Measurements from ENCODE around the gene TBX1.

TBX1 gene

DNA sequence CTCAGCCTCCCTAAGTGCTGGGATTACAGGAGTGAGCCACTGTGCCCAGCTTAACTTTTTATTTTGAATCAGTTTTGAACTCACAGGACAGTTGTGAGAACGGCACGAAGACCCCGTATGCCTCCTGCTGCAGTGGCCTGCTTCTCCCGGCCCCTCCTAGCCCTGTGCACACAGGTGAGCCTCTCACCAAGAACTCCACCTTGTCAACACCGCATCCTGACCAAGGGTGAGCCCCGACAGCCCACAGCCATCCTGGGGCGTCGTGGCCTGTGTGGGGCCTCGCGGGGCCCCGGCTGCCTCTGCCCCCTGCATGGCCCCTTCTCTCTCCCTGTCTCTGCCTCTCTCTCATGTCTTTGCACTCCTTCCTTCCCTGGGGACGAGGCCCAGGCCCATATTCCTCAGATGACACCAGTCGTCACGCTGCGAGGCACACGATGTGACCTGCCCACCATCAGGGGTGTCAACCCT lies 55.3 kb downstream of the TBX1 start:
- DNase-seq, result no peak

DNA sequence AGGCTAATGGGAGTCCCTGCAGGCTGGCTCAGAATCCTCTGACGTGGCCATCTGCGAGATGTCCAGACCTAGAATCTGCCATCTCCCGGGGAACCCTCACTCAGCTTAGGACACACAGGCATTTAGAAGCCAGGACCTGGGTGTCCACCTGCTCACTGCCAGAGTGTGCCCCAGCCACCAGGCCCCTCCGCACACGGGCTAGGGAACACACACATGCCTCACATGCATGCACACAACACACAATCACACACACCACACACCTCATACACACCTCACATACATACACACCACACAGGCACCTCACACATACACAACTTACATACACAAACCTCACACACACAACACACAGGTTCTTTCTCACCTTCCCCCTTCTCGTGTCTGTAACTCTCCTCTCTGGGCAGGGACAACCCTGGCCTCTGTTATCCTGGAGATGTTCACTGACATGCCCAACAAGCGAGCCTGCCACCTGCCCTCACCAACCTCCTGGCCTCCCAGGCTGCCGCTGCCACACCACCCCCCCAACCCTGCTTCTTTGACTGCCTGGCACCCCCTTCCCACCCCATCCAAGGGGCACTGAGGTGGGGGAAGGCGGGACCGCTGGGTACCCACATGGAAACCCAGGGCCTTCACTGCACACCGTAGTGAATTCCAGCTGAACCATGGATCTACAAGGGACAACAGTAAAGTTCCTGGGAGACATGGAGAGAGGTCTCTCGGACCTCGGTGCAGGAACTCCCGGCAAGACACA lies 56.0 kb downstream of the TBX1 start:
- no peak for DNase-seq
